ENCODE results near the gene MLN. TPM values are rescaled to one million over a fixed set of nuclear protein-coding genes. Genes with fewer than 3 reads are reported as not detected.

MLN gene
- total and polyA plus RNA-seq, 7 donors, result not detected

GRCh38 chr6:33846226-33846625 lies 42.4 kb upstream of the MLN start:
- Histone ChIP-seq H3K4me3 (no peak overlapping the region), H3K27ac (no peak overlapping the region), H3K9me3 (no peaks in the 10 kb centered on the region), H3K36me3 (ENCODE audit: insufficient read depth in 1 of 2, low read depth in 1 of 2) (no peaks in the 10 kb centered on the region), H3K27me3 (ENCODE audit: insufficient read depth in 3 of 3, low read length in 2 of 3) (no peaks in the 10 kb centered on the region), H3K4me1 (no peaks in the 10 kb centered on the region)
- TF ChIP-seq CTCF (IDR thresholded peaks at IDR 0.05), result no peak
- no peak for ATAC-seq
- DNase-seq, result no peak
- WGBS, 3 donors, result 85 to 89% (median 88%) methylated on average over 2 of the region's 2 CpGs
- intact Hi-C loops (cut with DNase I), result no loop called here

DNA sequence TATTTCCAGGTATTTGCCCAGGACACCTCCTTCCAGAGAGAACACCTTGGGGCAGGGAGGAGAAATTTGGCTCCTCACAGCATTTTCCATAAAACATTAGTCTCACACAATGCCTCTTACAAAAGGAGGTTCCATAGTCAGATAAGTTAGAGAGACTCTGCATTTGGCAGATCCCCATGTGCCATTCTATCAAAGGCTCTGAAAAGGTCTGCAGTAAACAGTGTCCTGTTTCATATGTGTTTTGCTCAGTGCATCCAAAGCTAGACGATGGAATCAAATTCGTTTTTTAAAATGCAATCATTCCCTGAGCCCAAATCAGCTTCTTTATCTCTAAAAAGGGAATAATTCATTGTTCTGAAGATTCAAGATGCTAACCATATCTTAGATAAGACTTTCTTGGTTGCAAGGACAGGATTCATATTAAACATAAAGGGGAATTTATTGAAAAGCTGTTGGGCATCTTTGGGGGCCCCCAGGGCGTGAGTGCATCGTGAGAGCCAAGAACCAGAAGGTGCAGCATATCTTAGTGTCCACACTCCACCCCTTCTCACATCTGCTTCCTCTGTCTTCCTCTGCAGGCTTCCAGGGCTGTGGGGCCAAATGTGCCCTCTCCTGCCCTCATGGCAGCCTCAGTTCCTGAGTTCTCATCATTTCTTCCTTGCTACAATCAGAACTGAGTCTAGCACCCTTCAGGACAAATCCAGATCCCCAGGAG lies 41.4 kb upstream of the MLN start:
- H3K4me3 ChIP-seq, result no peak overlapping the region
- DNase-seq, result no peak
- TF ChIP-seq CTCF (IDR thresholded peaks at IDR 0.05), result no peak
- no peak for ATAC-seq
- no peaks in the 10 kb centered on the region for H3K36me3 ChIP-seq (ENCODE audit: insufficient read depth in 1 of 2, low read depth in 1 of 2)
- intact Hi-C loops (cut with DNase I), result no loop called here
- H3K9me3 ChIP-seq, result no peaks in the 10 kb centered on the region
- no peaks in the 10 kb centered on the region for H3K4me1 ChIP-seq
- 67 to 74% (median 68%) methylated on average over 4 of the region's 4 CpGs for WGBS, 3 donors
- H3K27ac ChIP-seq, result no peak overlapping the region
- H3K27me3 ChIP-seq (ENCODE audit: insufficient read depth in 3 of 3, low read length in 2 of 3), result no peaks in the 10 kb centered on the region

GRCh38 chr6:33843131-33844121 lies 39.6 kb upstream of the MLN start:
- TF ChIP-seq CTCF (IDR thresholded peaks at IDR 0.05), result no peak
- Histone ChIP-seq H3K4me3 (no peak overlapping the region), H3K27me3 (ENCODE audit: insufficient read depth in 3 of 3, low read length in 2 of 3) (no peaks in the 10 kb centered on the region), H3K9me3 (no peaks in the 10 kb centered on the region), H3K27ac (no peak overlapping the region), H3K4me1 (no peaks in the 10 kb centered on the region), H3K36me3 (ENCODE audit: insufficient read depth in 1 of 2, low read depth in 1 of 2) (no peaks in the 10 kb centered on the region)
- WGBS, 3 donors, result 59 to 63% (median 62%) methylated on average over 24 of the region's 24 CpGs
- intact Hi-C loops (cut with DNase I), result no loop called here
- ATAC-seq, result no peak
- peak in 1 of 2 donors; percentile 2 for DNase-seq

DNA sequence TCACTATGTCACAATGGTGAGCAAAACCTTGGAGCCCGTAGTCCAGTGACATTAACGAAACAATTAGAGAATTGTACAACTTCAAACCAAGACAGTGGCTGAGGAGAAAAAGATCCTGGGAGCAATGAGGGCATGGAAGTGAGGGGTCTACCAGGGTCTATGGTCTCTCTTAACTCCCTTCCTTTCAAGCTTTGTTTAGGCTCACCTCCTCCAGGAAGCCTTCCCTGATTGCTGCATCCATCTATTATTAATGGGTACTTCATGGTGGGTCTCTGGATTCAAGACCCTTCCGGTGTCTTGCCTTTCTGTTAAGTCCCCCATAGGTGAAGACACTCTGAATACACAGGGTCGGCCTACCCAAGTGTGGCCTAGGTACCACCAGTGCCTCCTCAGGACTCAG lies 38.1 kb upstream of the MLN start:
- H3K27ac ChIP-seq, result no peak overlapping the region
- H3K9me3 ChIP-seq, result no peaks in the 10 kb centered on the region
- 94 to 97% (median 94%) methylated on average over 4 of the region's 4 CpGs for WGBS, 3 donors
- TF ChIP-seq CTCF (IDR thresholded peaks at IDR 0.05), result no peak
- intact Hi-C loops (cut with DNase I), result no loop called here
- ATAC-seq (no peak), DNase-seq (no peak)
- H3K27me3 ChIP-seq (ENCODE audit: insufficient read depth in 3 of 3, low read length in 2 of 3), result peaks cover 0 to 4% (median 0%) of the 10 kb centered on the region in 3 donors
- H3K4me1 ChIP-seq, result no peaks in the 10 kb centered on the region
- H3K4me3 ChIP-seq, result no peak overlapping the region
- no peaks in the 10 kb centered on the region for H3K36me3 ChIP-seq (ENCODE audit: insufficient read depth in 1 of 2, low read depth in 1 of 2)

Data from psoas muscle (tissue), 8 donors.